ENCODE results near the gene MRPL2.

MRPL2 gene

GRCh38 chr6:43059168-43060033, at the start of gene MRPL2, which contains the start of gene KLC4:
Gene MRPL2 (minus strand): TSS chr6:43059434. CDS start chr6:43059381, 53 bp downstream.
Gene KLC4 (plus strand): TSS chr6:43059631. CDS start chr6:43061336, 1,705 bp downstream.
- DNase-seq, result peak; percentile 97 to 98

DNA sequence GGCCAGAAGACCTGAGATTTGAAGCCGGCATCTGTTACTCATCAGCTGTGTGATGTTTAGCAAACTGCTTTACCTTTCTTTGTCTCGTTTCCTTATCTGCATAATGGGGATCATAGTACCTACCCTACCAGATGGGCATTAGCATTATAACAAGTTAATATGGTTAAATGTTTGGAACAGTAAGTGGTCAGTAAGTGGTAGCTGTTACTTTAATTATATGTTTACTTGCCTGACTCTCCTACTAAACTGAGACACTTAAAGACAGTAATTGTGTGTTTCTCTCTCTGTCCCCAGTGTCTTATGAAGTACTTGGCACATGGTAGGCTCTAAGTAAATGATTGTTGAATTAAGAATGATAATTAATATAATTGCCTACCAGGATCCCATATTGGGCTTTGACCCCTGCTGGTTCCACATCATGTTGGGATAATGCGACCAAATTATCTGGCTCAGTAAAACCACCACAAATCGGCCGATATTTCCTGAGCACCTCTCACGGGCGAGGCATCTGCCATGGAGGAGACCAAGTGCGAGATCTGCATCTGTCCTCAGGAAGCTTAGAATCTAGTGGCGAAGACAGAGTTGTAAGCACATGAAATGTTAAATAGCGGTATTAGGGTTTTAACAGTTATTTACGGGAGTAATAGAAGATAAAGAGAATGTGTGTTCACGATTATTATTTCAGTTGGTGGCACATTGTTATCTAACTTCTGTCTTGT, 48.3 kb upstream of the MRPL2 start:
- no peak for DNase-seq

GRCh38 chr6:43105538-43106222, 46.4 kb upstream of the MRPL2 start:
- no peak for DNase-seq

- DNase-seq, result no peak
These were observed 44.1 kb upstream of the MRPL2 start for GRCh38 chr6:43103253-43103876.

- DNase-seq, result no peak
These were observed 42.3 kb upstream of the MRPL2 start for GRCh38 chr6:43101497-43101896.

DNA sequence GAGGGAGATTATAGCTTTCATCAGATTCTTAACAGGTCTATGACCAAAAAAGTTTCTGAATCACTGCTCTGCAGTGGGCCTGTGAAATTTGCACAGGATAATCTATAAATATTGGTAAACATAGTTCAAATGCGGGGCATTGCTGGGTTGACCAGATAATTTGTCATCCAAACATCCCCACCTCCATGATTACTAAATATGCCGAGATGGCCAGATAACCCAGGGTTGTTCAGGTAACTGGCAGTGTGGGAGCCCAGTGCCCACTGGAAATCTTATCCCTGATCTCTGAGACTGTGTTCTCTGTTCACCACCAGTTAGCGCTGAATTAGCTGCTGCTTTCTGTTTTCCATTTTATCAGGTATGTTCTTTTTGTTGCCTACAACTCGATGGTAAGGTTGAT, 38.3 kb upstream of the MRPL2 start:
- DNase-seq, result no peak

DNA sequence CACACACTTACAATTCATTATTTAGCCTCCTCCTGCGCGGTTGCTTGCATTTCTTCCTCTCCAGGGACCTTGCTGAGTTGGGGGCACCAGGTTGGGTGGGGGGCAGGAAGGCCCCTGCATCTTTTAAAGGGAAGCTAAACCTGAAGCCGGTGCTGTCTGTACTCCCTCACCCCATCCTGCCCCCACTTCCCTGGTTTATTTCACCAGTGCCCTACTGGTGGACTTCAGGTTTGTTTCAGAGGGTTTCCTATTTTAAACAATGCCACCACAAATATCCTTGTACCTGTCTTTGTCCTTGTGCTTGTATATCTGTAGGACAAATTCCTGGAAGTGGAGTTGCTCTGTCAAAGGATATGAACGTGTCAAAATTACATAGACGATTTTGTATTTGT, 37.9 kb upstream of the MRPL2 start:
- no peak for DNase-seq

DNA sequence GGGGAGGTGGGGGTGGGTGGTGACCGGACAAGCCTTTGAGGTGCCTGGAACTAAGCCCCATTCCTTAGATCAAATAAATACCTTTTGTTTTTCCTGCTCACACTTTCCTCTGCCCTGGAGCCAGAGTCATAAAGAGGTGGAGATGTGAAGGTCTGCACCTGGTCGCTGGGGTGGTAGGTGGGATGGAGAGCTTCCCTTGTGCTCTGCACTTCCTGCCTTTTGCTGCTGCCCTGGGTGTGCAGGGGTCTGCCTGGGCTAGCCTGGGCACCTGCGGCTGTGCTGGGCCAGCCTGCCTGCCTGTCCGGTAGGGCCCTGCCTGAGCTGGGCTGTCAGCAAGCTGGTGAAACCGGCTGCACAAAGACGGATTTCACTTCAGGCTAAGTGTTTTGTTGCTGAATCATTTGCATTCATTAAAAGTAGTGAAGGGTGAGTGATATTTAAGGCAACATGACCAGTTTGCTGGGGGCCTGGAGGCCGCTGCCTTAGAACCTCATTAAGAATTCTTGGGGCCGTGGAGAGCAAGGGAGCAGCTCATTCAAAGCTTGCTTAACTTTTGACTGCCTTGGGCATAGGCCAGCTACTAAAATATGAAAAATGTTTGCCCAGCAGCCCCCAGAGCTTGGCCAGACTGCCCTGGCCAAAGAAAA, 37.3 kb upstream of the MRPL2 start:
- no peak for DNase-seq

DNA sequence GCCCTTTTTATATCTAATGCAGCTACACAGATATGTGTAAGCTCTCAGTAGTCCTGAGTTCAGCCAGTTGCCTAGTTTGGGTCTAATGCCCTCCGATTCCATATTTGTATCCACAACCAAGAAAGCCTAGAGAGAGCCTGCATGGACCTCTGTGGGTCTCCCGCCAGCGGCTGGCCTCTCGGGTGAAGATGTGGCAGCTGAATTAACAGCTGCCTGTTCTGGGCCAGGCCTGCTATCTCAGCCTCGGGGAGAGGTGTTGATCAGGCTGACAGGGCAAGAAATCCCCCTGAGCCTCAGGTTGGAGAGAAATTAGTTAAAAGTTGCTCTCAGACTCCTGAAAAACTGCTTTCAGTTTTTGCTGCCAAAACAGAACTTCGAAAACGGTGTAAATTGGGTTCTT, 36.7 kb upstream of the MRPL2 start:
- DNase-seq, result no peak

DNA sequence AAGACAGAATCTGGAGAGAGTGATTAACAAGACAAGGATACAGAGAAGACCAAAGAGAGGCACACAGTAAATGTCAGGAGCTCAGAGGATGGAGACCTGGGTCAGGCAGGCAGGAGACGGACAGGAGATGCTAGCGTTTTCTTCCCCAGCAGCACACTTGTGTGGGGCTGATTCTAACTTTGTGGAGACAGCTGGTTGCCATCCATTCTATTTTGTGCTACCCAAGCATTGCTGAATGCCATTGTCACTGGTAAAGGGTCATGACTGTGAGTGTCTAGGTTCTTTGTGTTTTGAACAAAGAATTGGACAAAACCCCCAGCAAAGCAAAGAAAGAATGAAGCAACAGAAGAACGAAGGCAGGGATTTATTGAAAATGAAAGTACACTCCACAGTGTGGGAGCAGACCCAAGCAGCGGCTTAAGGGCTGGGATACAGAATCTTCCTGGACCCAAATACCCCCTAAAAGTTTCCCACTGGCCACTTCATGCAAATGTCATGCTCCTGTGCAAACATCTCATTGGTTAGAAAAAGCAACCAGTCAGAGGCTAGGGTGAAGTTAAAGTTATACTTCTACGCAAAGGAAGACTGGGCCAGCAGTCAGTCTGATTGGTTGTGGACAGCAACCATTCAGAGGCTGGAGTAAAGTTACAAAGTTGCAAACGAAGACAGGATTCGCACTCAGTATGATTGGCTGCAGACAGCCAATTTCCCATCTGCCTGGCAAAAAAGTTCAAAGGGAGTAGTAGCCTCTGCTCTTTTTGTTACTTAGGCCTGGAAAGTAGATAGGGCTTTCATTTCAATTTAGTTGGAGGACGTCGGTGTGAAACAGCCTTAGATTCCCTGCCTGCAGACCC, 34.4 kb upstream of the MRPL2 start:
- DNase-seq, result no peak

DNA sequence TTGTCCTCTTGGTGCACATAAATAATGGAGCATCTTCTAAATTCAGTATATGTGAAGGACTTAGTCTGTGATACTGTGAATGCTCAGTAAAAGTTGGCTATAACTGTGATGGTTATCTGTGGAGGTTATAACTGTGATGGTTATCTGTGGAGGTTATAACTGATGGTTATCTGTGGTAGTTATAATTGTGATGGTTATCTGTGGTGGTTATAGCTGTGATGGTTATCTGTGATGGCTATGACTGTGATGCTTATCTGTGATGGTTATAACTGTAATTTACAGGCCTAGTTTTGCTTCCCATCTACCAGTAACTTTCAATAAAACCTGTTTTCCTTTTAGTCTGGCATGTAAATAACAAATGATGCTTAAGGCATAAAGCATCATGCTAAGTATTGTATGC, 33.4 kb upstream of the MRPL2 start:
- no peak for DNase-seq

DNA sequence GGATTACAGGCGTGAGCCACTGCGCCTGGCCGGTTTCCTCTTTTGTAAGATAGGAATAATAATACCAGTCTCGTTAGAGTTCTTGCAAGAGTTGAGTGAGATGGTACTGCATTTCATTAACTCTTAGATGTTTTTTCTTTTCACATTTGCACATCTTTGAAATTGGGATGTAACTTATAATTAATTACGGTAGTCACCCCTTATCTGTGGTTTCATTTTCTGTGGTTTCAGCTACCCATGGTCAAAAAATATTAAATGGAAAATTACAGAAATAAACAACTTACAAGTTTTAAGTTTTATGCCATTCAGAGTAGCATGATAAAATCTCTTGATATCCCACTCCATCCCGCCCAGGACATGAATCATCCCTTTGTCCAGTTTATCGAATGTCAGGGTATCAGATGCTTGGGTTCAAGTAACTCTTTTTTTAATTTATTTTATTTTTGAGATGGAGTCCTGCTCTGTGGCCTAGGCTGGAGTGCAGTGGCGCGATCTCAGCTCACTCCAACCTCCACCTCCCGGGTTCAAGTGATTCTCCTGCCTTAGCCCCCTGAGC, 32.3 kb upstream of the MRPL2 start:
- no peak for DNase-seq

DNA sequence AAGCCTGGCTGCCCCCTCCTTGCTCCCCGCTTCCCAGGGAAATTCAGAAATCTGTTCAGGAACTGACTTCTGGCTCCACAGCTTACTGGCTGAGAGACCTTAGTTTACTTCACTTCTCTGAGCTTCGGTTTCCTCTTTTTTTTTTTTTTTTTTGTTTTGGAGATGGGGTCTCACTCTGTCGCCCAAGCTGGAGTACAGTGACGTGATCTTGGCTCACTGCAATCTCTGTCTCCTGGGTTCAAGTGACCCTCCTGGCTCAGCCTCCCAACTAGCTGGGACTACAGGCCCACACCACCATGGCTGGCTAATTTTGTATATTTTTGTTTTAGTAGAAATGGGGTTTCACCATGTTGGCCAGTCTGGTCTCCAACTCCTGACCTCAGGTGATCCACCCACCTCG, 31.8 kb upstream of the MRPL2 start:
- DNase-seq, result no peak

- DNase-seq, result no peak
These were observed 31.3 kb upstream of the MRPL2 start for GRCh38 chr6:43090559-43090956.

- DNase-seq, result no peak
These were observed 30.8 kb upstream of the MRPL2 start for GRCh38 chr6:43089874-43090558.

- no peak for DNase-seq
These were observed 30.2 kb upstream of the MRPL2 start for GRCh38 chr6:43089467-43089866.

DNA sequence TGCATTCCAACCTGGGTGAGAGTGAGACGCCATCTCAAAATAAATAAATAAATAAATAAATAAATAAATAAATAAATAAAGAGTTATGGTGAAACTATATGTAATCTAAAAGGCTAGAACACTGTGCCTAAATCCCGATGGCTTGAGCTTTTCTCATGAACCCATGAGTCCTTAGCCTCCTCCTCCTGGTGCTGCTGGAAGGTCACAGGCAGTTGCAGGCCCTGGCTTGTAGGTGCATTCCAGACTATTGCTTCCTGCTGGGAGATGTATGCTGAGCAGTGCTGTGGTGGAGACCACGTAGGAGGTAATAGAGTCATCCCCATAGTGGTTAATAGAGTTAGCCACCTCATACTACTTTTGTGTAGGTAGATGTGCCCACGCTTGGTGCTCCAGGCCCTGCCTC, 29.4 kb upstream of the MRPL2 start:
- no peak for DNase-seq

DNA sequence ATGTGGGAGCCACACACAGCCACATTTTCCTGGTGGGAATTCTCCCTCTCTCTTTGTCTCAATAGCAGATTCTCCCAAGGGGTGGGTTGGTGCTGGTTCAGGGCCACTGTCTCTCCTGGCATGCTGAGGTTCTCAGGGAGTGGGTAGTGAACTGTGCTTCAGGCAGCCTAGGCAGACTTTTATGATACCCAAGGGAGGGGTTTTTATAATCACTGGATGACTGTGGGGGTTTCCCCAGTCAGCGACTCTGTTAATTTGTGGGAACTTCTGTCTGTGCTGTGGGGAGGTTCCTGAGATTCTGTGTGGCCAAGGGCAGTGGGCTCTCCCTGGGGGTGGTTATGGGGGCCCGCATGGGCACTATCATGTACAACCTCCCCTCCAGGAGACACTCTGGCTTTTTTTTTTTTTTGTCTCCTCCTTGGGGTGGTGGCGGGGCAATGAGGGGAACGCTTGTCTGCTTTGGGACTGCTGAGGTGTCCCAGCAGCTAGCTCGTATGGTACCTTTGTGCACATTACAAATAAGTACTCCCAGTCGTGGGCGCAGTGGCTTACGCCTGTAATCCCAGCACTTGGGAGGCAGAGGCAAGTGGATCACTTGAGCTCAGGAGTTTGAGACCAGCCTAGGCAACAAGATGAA, 26.9 kb upstream of the MRPL2 start:
- no peak for DNase-seq

GRCh38 chr6:43082806-43083655, 23.8 kb upstream of the MRPL2 start:
- DNase-seq, result no peak
